Renal cortex interstitium (tissue), 11 donors: ENCODE measurements around the gene RYR3. TPM values are rescaled to one million over a fixed set of nuclear protein-coding genes. Genes with fewer than 3 reads are reported as not detected.

Experiments used
- DNase-seq, 11 donors: peaks; one replicate each; pipeline ENCODE4 v3.0.0-alpha.2; 2013; ENCODE audit warnings: low read depth in 9 of 11, low spot score in 4 of 11; ENCODE audit errors: extremely low read depth in 1 of 11
- polyA plus RNA-seq, 3 donors: library from polyadenylated mRNA; unstranded; fragments of 120-200 nt; gene quantifications; one replicate each; pipeline ENCODE4 v1.2.1, GENCODE V29; 2013; ENCODE audit not compliant: insufficient read length in 3 of 3

Gene RYR3
- polyA plus RNA-seq, 3 donors, result 6.8 to 13.6 (median 12.5) TPM

GRCh38 chr15:33710748-33711147 lies 400.0 kb downstream of the RYR3 start:
- DNase-seq, result no peak

DNA sequence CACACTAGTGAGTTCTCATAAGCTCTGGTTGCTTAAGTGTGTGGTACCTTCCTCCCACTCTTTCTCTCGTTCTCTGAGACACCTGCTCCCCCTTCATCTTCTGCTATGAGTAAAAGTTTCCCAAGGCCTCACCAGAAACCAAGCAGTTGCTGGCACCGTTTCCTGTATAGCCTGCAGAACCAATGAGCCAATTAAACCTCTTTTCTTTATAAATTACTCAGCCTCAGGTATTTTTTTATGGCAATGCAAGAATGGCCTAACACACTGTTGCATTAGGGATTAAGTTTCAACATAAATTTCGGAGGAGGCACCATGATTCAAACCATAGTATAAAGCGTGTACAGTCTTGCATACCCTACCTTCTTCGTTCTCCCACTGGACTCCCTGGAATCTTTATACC lies 405.3 kb downstream of the RYR3 start:
- DNase-seq, result no peak

DNA sequence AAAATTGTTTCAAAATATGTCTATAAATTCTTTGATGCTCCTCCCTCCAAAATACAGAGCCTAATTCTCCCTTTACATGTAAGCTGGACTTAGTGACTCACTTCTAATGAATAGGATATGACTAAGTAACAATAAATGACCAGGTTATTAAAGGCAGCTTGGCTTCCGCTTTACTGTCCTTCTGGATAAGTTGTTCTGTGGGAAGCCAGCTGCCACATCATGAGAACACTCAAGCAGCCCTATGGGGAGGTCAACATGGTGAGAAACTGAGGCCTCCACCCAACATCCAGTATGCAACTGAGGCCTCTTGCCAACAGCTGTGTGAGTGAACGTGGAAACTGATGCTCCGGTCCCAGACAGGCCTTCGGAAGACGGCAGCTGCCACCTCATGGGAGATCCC lies 410.2 kb downstream of the RYR3 start:
- DNase-seq, result no peak

DNA sequence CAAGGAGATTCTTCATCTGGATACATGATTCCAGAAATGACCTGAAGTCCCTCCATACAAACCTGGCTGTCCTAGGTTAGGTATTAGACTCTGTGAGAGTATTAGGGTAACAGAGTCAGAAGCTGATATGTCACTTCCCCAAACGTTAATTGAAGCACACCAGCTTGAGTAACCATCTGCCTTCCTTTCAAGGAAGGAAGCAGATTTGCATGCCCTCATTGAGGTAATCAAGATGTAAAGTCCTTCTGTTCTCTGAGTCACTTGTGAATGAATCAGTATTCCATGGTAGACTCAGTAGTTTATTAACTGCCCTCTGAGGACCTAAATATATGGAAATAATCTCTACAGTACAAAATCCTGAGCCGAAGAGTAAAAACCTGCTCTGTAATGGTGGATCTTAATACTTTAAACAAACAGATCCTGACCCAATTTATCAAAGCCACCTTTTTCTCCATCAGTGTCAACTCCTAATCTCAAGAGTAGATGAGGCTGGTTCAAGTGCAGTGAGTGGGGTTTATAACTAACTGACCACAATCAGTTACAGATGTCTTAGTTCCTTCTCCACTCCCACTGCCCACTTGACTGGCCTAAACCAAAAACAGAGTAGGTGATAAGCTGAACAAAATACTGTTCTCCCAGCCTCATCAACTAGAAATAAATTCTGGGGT lies 411.4 kb downstream of the RYR3 start:
- no peak for DNase-seq

GRCh38 chr15:33722673-33723015 lies 411.9 kb downstream of the RYR3 start:
- no peak for DNase-seq

DNA sequence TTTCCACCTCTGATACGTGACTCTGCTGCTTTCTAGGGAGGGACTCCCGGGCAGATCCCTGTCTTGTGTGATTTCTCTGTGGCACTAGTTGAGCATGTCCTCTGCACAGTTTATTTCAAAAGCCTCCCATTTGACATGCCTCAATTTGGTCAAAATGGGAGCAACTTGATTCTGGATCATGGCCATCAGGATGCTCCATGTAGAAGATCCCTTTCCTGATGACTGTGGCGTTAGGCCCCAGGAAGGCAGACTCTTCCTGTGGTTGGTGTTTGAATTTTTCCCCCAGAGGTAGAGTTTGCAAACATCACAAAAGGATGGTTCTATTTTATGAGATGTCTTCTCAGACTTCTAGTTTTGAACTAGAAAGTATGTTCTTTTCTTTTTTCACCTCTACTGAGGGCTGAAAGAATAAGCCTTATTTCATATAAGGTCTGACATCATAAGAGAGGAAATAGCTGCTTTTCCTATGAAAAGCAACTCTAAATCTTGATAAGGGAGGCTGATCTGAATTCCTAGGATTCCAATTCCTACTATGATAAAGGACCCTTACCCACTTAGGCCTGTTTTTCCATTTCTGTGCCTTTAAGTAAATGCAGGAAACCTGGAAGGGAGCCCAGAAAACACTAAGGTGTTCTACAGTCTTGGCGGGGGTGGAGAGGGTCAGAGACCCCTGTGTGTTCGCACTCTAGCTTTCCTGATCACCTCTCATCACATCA lies 413.7 kb downstream of the RYR3 start:
- DNase-seq, result no peak

DNA sequence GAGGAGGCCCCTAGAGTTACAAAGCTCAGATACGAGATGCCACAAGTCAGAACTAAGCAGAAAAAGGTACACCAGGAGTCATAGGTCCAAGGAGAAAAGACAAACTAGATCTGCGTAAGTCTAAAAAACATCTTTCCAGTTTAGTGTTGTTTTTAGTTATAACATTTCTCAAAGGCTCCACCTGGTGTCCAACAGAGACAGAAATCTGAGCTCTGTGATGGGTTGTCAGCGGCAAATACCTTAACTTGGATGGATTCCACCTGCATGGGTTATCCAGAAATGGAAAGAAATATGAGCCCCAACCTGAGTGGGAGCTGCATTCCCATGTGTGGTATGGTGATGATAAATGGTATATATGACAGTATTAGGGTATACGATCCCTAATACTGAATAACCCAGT lies 418.9 kb downstream of the RYR3 start:
- peak in 5 of 11 donors; percentile 11 to 50 (median 33) for DNase-seq

GRCh38 chr15:33730815-33731214 lies 420.0 kb downstream of the RYR3 start:
- DNase-seq, result no peak

GRCh38 chr15:33735143-33735542 lies 424.4 kb downstream of the RYR3 start:
- no peak for DNase-seq

GRCh38 chr15:33735637-33736247 lies 425.0 kb downstream of the RYR3 start:
- DNase-seq, result peak in 3 of 11 donors; percentile 18 to 46 (median 29)

- peak in 5 of 11 donors; percentile 35 to 47 (median 38) for DNase-seq
Measured at GRCh38 chr15:33737687-33738601, 427.2 kb downstream of the RYR3 start.

DNA sequence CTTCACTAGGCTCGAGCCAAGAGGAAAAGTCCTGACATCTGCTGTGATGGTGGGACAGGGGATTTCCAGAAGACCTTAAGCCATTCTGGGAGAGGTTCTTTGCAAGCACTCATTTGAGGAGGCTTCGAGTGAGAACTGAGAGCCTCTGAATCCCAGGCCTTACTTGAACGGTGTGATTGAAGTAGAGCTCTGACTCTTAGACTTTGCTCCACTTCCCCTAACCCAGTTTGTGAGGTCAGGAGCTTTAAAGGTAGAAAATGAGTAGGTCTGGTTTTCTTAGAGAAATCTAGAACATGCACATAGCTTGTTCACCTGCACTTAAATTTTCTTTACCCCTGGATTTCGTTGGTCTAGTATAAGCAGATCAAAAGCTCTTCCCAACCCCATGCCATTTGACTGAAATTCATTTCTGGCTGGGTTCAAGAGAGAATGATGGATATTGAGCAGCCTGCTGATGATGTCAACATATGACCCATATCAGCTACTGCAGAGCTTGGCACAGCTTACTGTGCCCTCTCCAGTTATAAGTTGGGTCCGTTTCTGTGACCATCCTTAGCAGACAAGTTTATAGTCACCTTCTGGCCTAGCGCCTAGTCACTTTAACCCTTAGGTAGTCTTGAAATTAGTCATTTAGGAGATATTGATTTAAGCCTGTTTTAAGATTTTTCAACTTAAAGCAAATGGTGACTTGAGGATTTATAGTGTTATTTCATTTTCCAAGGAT lies 428.3 kb downstream of the RYR3 start:
- no peak for DNase-seq

- no peak for DNase-seq
Measured at GRCh38 chr15:33742306-33742705, 431.5 kb downstream of the RYR3 start.

- DNase-seq, result no peak
Measured at GRCh38 chr15:33742800-33743199, 432.0 kb downstream of the RYR3 start.

- no peak for DNase-seq
Measured at GRCh38 chr15:33746203-33746602, 435.4 kb downstream of the RYR3 start.

DNA sequence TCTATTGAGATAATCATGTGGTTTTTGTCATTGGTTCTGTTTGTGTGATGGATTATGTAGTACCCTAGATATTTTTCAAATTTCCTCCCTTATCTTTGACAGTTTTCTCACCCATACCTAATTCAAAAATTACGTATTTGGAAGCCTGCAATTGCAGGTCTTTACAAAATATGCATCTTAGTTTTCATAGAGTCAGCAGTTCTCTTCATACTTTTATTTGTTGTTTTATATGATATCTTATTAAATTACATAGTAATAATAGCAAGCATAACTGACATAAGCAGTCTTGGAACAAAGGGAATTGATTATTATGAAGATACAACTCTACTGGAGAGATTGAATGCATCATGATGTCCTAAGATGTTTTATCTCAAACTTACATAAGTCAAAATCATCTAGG lies 442.2 kb downstream of the RYR3 start:
- no peak for DNase-seq

- no peak for DNase-seq
Measured at GRCh38 chr15:33754242-33754641, 443.5 kb downstream of the RYR3 start.

DNA sequence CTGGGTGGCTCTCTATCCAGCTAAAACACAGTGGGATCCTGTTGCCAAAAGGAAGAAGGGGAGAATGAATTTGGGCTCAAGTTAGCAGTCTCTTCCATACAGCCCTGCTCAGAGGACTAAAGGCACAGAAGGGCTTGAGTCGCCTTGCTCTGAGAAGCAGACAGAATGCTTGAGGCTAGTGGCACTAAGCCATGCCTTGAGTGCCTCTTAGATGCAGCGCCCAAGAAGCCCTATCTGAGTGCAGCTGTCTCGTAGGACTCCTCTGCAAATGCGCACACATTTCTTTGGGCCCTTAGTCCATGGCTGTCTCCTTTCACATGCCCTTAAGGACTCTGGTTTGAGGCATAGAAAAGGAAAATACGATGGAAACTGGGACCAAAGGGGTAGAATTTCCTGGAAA lies 446.2 kb downstream of the RYR3 start:
- DNase-seq, result no peak
